T47D (cell line): ENCODE measurements around the gene ITIH5.
"Not testable (repeated sequence)": the region's sequence is repeated elsewhere in the genome, so short reads cannot be mapped to it uniquely, and the experiment has no call there.

Experiments used
- DNase-seq, 2 experiments: peaks; one replicate each; pipeline versions ENCODE4 v3.0.0 to v3.0.0-alpha.2; 2011 to 2012; ENCODE audit warnings: low read depth in 1 of 2, low spot score in 1 of 2
- JUND ChIP-seq: IDR thresholded peaks from 2 replicates; pipeline ENCODE4 v1.6.1; 2012; ENCODE audit warnings: low read depth
- in situ Hi-C: cut with HindIII; loops from 2 replicates; pipeline ENCODE4 v1.10.0; 2016; ENCODE audit warnings: low sequenced_read_pairs, low pct_unique_long_range_greater_than_20kb

ITIH5 gene

DNA sequence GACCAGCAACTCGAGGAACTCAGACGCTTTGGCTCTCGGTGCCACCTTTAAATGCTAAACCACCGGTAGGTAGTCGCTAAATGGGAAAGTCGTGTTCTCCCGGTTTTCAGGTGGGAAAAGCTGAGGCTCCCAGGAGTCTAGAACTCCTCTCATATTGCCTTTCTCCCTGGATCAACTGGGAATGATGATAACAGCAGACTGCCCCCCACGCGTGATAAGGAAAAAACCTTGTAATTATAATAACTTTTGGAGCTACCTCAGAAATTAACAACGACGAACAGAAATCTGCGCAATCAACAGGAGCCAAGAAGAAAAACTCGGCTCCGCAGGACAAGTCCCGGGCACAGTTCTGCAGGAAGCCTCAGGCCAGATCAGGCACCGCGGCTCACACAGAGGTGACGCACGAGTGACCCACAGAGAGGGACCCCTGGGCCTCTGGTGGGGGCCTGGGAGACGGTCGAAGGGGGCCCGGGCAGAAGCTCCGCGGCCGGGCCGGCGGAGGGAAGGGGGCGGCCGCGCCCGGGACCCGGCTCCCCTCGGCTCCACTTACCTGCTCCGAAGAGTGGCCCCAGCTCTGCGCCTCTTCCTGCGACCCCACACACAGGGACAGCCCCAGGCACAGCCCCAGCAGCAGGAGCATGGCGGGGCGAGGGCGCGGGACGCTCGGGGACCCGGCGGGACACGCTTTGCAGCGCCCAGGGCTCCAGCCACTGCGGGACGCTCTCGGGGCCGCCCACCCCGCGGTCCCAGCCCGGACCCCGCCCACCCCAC lies at the start of gene ITIH5:
Gene ITIH5, minus strand, starts transcription at position 714 of the 771 bp plus-strand sequence. Its CDS starts 74 bp downstream, at position 640.
- in situ Hi-C loops: no loop called here
- no peak for DNase-seq
- no peak for TF ChIP-seq JUND

DNA sequence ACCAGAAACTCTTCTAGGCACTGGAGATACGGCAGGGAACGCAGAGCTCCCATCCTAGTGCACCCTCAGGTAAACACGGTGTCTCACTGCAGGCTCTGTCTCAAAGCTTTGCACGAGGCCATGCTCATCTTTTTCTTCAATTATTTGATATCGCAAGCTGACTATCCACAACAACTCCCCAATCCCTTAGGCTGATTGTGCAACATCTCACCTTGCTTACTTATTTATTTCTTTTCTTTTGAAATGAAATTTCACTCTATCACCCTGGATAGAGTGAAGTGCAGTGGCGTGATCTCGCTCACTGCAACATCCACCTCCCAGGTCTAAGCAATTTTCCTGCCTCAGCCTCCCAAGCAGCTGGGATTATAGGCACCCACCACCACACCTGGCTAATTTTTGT lies 48.7 kb upstream of the ITIH5 start:
- TF ChIP-seq JUND: no peak
- no peak for DNase-seq
- in situ Hi-C loops: no loop called here

DNA sequence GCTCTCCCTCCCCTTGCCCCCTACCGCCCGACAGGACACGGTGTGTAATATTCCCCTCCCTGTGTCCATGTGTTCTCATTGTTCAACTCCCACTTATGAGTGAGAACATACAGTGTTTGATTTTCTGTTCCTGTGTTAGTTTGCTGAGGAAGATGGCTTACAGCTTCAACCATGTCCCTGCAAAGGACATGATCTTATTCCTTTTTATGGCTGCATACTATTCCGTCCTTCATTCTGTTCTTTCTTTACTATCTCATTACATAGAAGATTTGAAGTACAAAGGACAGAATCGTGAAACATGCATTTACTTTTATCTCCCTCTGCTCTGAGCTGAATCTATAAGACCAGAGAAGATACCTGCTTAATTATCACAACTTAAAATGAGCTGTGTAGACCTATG lies 44.3 kb upstream of the ITIH5 start:
- DNase-seq, in situ Hi-C loops: not testable (repeated sequence)

DNA sequence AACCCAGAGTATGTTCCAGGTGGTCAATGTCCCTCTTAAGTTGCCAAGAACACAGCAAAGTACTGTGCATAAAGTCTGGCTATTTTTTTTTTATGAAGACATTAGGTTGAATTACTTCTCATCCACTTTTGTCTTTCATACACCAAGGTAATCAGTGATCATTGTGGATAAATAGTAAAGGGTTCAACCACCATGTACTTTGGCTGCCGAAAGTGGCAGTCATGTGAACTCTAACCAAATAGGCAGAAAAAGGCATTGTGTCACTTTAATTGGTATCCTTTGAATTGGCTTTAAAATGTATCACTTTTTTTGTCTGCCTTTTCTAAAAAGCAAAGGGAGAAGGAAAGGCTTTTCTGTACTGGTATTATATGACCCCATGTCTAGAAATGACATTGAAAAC lies 43.7 kb upstream of the ITIH5 start:
- in situ Hi-C loops: no loop called here
- TF ChIP-seq JUND: no peak
- no peak for DNase-seq

DNA sequence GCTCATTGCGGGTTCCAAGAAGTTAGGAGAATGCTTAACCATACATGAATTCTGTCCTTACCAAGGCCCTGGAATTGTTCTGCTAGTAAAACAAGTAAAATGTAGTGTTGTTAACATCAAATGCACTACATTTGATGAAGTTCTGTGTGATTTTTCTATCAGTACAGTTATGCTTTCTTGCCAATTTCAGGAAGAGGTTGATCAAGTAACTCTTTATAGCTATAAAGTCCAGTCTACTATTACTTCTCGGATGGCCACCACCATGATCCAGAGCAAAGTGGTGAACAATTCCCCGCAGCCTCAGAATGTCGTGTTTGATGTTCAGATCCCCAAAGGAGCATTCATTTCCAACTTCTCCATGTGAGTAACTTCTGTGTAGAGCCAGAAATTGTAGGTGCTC lies 42.1 kb upstream of the ITIH5 start:
- in situ Hi-C loops: no loop called here
- DNase-seq: no peak
- no peak for TF ChIP-seq JUND

DNA sequence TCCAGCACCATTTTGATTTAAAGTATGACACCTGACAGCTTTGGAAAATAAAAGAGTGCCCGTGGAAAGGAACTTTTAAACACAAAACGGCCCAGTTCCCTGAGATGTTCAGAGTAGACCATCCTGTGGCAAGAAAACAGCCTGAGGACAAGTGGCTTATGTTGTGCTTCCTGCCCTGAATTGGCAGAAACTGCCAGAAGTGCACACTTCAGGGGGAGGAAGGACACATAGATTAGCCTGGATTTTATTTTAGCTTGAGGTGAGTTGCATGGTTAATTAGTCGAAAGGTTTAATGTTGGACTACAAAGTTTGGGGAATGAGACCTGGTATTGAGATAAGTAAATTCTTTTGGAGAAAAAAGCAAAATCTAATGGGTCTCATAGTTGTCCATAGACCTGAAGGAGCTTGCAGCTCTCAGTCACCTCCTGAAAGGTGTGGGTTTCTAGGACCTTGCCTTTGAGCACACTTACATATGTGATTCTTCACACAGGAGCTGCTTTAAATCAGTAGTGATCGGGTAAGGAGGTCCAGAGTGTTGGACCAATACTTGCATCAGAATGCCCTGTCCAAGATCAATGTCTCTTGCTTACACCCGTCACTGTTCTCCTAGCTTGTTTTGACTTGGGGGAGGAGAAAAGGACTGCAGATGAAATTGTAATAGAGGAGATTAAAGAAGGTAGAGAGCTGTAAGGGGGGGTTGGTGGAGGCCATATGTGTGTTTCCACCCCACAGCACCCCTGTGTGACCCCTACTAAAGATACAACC lies 41.3 kb upstream of the ITIH5 start:
- in situ Hi-C loops: no loop called here
- no peak for DNase-seq
- no peak for TF ChIP-seq JUND

DNA sequence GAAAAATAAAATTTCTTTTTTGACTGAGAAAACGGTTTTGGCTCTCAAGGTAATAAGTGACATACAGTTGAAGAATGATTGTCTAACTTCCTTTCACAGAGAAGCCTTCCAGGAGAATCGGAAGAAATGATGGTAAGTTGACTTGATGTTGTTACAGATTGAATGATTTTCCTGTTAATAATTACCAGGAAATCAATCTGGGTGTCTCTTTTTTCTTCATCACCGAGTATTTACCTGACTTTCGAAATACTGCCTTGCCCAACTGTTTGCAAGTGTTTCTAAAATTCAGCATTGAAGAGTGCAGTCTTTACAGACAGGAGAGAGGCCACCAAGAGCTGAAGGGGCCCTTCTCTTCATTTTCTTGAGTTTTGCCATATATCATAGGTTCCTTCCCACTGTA lies 40.3 kb upstream of the ITIH5 start:
- in situ Hi-C loops: no loop called here
- TF ChIP-seq JUND: no peak
- no peak for DNase-seq

DNA sequence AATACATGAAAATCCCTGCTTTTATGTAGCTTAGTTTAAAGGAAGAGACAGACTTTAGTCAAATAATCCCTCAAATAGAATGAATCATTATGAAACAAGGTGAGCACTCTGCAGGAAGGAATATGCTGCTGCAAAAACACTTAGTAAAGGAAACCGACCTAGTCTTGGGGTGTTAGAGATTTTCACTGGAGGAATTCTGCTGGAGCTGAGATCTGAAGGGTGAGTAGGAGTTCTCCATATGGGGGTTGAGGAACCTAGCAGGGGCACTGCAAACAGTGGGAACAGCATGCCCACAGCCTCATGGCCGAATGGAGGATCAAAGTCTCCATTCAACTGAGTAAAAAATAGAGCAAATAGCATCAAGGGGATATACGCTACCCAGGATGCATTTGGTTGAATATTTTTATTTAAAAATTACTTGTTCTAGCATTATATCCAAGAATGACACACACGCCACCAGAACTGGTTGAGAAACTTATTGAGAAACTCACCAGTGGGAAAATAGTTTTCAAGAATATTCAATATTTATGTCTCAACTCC lies 39.8 kb upstream of the ITIH5 start:
- no peak for DNase-seq
- in situ Hi-C loops: no loop called here
- no peak for TF ChIP-seq JUND

DNA sequence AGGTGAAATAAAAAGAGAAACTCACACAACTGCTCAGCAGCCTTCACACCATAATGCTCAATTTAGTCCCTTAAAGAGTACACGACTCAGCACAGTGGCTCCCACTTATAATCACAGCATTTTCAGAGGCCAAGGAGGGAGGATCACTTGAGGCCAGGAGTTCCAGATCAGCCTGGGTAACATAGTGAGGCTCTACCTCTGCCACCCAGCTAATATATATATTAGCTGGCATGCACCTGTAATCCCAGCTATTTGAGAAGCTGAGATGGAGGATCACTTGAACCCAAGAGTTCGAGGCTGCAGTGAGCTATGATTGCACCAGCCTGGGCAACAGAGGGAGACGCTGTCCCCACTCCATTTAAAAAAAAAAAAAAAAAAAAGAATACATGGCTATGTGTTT lies 38.6 kb upstream of the ITIH5 start:
- no peak for TF ChIP-seq JUND
- in situ Hi-C loops: no loop called here
- no peak for DNase-seq

DNA sequence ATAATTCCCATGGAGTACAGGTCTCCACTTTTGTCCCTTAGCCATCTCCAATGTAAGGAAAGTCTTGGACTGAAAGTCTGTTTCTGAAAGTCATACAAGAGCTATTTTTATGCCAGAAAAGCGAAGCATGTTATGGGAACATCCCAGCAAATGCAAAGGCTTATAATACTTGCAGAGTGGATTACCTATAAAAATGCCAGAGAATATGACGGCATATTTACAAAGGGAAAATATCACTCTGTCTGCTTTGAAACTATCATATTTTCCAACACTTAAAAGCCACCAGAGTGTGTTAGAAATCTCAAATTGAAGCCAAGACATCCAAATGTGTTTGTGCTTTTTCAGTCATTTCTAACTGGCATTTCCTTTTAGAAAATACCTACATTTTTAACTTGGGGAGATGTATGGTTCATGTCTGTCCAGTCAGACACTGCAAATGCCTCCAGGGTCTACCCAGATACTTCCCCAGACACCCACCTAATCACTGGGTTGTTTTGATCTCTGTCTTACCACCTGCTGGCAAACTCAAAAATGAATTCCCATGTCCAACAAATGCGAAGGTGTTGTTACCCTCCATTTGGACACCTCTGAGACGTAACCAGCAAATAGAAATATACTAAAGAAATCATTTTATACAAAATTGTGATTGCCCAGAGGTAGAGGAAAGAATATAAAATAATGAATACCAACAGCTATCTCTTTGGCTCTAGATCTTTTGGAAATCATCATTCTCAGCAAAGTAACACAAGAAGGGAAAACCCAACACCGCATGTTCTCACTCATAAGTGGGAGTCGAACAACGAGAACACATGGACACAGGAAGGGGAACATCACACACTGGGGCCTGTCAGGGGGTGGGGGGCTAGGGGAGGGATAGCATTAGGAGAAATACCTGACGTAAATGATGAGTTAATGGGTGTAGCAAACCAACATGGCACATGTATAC lies 37.6 kb upstream of the ITIH5 start:
- DNase-seq: no peak
- TF ChIP-seq JUND: no peak
- in situ Hi-C loops: no loop called here

DNA sequence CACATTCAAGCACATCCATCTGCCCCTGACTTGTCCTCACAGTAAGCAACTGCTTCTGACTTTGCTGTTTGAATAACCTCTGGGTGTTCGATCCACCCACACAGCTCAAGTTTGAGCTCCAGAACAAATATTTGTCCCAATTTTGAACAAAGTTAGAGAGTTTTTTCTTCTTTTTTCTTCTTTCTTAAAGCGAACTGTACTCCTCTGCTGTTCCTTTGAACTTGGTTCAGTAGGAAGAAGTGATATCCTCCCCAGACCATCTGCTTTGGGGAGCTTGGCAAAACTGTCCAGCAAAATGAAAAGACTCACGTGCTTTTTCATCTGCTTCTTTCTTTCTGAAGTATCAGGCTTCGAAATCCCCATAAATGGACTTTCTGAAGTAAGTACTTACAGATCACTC lies 36.4 kb upstream of the ITIH5 start, which contains the start of gene ITIH2:
Gene ITIH2, plus strand, starts transcription at position 177 of the 400 bp plus-strand sequence. Its CDS starts 119 bp downstream, at position 296.
- DNase-seq: no peak
- in situ Hi-C loops: no loop called here
- no peak for TF ChIP-seq JUND

DNA sequence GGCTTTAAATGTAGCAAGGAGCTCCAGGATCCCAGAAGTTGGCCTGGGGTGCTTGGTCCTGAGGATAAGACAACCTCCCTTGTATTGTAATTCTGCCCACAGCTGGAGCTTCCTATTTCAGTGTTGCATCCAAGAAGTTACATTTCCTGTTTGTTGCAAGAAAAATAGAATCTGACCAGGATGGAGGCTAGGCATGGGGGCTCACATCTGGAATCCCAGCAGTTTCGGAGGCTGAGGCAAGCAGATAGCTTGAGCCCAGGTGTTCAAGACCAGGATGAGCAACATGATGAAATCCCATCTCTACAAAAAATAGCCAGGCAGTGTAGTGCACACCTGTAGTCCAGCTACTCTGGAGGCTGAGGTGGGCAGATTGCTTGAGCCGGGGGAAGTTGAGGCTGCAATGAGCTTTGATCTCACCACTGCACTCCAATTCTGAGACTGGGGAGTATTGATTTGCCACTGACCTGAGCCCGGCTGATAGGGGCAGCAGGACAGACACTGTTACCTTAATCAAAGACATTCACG lies 35.6 kb upstream of the ITIH5 start:
- in situ Hi-C loops: no loop called here
- TF ChIP-seq JUND: no peak
- DNase-seq: no peak
